ENCODE measurements around the gene STAB1. TPM values are rescaled to one million over a fixed set of nuclear protein-coding genes. Genes with fewer than 3 reads are reported as not detected.

Gene STAB1
- total and polyA plus RNA-seq, 10 of the 15 experiments (the other 5 are each of a cell fraction or from before 2014, with no cell fraction given), result 0.46 TPM; not detected in 9

GRCh38 chr3:52492059-52492458, 3.1 kb upstream of the STAB1 start:
- H4K20me1 ChIP-seq (ENCODE audit: control insufficient read depth, insufficient read depth), result no peaks in the 10 kb centered on the region
- H2AFZ ChIP-seq (ENCODE audit: control insufficient read depth, low read depth, low read length), result no peak overlapping the region
- intact Hi-C loops (cut with micrococcal nuclease; ENCODE audit: unreplicated experiment) (no loop called here), in situ Hi-C loops (cut with MboI) (no loop called here)
- no peaks in the 10 kb centered on the region for H3K79me2 ChIP-seq (ENCODE audit: control insufficient read depth, insufficient read depth, low read length)
- 91% methylated on average over 21 of the region's 21 CpGs for WGBS (ENCODE audit: insufficient coverage, insufficient replicate concordance, low lambda C conversion rate, missing lambda C conversion rate)
- FAIRE-seq, result no peak
- CTCF ChIA-PET, result no interaction called here
- H3K27me3 ChIP-seq (replicated peaks in 1 of 2; ENCODE audit: control insufficient read depth in 2 of 2, insufficient read depth in 2 of 2, low read length in 1 of 2), result no peaks in the 10 kb centered on the region
- no TSS peak for BruUV-seq (replicated peaks)
- TF ChIP-seq IKZF1 (conservative IDR thresholded peaks at IDR 0.05), result no peak
- TF ChIP-seq CEBPZ (IDR thresholded peaks at IDR 0.05; ENCODE audit: low read depth, low read length), result no peak
- no peak for TF ChIP-seq EZH2 (IDR thresholded peaks at IDR 0.05; ENCODE audit: borderline replicate concordance, control insufficient read depth, low read depth, low read length)
- no peak for TF ChIP-seq POLR2A (IDR thresholded peaks at IDR 0.05; ENCODE audit: low read depth, low read length)
- no peak for TF ChIP-seq PKNOX1 (IDR thresholded peaks at IDR 0.05)
- no peak for TF ChIP-seq NFXL1 (IDR thresholded peaks at IDR 0.05; ENCODE audit: borderline replicate concordance)
- TF ChIP-seq ZNF622 (IDR thresholded peaks at IDR 0.05), result no peak
- no peak for TF ChIP-seq NFYB (IDR thresholded peaks at IDR 0.05; ENCODE audit: insufficient read depth, low read depth, low read length)
- TF ChIP-seq EP300 (IDR thresholded peaks at IDR 0.05; ENCODE audit: borderline replicate concordance in 1 of 2, control insufficient read depth in 1 of 2, low read depth in 2 of 2, low read length in 2 of 2), result no peak
- TF ChIP-seq TCF7 (IDR thresholded peaks at IDR 0.05; ENCODE audit: borderline replicate concordance), result no peak
- POLR2A ChIA-PET, result interaction anchor here (0.5 kb wide), 1 partner anchor 25 kb away, joined by 3 read pairs; no protein-coding TSS in a partner anchor
- H3K9ac ChIP-seq (ENCODE audit: control insufficient read depth, insufficient read depth, low read length), result no peak overlapping the region
- no peaks in the 10 kb centered on the region for H3K4me1 ChIP-seq (ENCODE audit: control insufficient read depth, insufficient read depth, low read length)
- ATAC-seq, result no peak
- H3K36me3 ChIP-seq (ENCODE audit: control insufficient read depth in 2 of 2, insufficient read depth in 2 of 2, low read length in 1 of 2), result peaks cover 6 to 27% of the 10 kb centered on the region in 2 experiments; a peak in 3 of 4 replicates
- H3K9me3 ChIP-seq (replicated peaks; ENCODE audit: control insufficient read depth, insufficient read depth, low read length), result no peaks in the 10 kb centered on the region
- DNase-seq (ENCODE audit: low read depth, low spot score), result no peak
- SMC1A ChIA-PET (ENCODE audit: uncharacterized antibody, unreplicated experiment), result no interaction called here
- H3K4me3 ChIP-seq, result no peak overlapping the region
- no peak overlapping the region for H3K4me2 ChIP-seq (ENCODE audit: control insufficient read depth, insufficient read depth)
- no peak overlapping the region for H3K27ac ChIP-seq (ENCODE audit: control insufficient read depth, insufficient read depth)
- RAD21 ChIA-PET (ENCODE audit: unreplicated experiment), result no interaction called here

Measured in GM12878 (cell line).